Measurements from ENCODE around the gene HIF1A. TPM values are rescaled to one million over a fixed set of nuclear protein-coding genes. Genes with fewer than 3 reads are reported as not detected.
"Not testable (repeated sequence)": the region's sequence is repeated elsewhere in the genome, so short reads cannot be mapped to it uniquely, and the experiment has no call there.

The HIF1A gene
- total RNA-seq, 1 donor from 2014 or later, result 42.3 TPM

- Histone ChIP-seq H3K9ac (ENCODE audit: low read depth in 1 of 3, low read length in 3 of 3) (no peak overlapping the region), H3K36me3 (ENCODE audit: control insufficient read depth in 3 of 3, insufficient read depth in 3 of 3, low read length in 3 of 3) (peaks cover 0 to 5% (median 0%) of the 10 kb centered on the region in 3 donors), H3K4me1 (ENCODE audit: control insufficient read depth in 3 of 3, insufficient read depth in 3 of 3, low read length in 3 of 3) (peaks cover 0 to 4% (median 4%) of the 10 kb centered on the region in 3 donors), H3K4me3 (ENCODE audit: low read length in 3 of 3) (no peak overlapping the region), H3K9me3 (ENCODE audit: control insufficient read depth in 3 of 3, low read length in 3 of 3) (no peaks in the 10 kb centered on the region), H3K27ac (ENCODE audit: low read depth, low read length) (no peak overlapping the region), H3K27me3 (ENCODE audit: control insufficient read depth in 3 of 3, insufficient read depth in 3 of 3, low read length in 3 of 3) (no peaks in the 10 kb centered on the region)
Observed at GRCh38 chr14:61752626-61753025, 57.3 kb downstream of the HIF1A start.

- Histone ChIP-seq H3K4me1 (ENCODE audit: control insufficient read depth in 3 of 3, insufficient read depth in 3 of 3, low read length in 3 of 3) (peaks cover 0 to 4% (median 4%) of the 10 kb centered on the region in 3 donors), H3K36me3 (ENCODE audit: control insufficient read depth in 3 of 3, insufficient read depth in 3 of 3, low read length in 3 of 3) (no peaks in the 10 kb centered on the region), H3K9ac (ENCODE audit: low read depth in 1 of 3, low read length in 3 of 3) (no peak overlapping the region), H3K4me3 (ENCODE audit: low read length in 3 of 3) (no peak overlapping the region), H3K27me3 (ENCODE audit: control insufficient read depth in 3 of 3, insufficient read depth in 3 of 3, low read length in 3 of 3) (no peaks in the 10 kb centered on the region), H3K9me3 (ENCODE audit: control insufficient read depth in 3 of 3, low read length in 3 of 3) (no peaks in the 10 kb centered on the region), H3K27ac (ENCODE audit: low read depth, low read length) (no peak overlapping the region)
Observed at GRCh38 chr14:61753631-61754030, 58.3 kb downstream of the HIF1A start.

- Histone ChIP-seq H3K4me3 (ENCODE audit: low read length in 3 of 3) (no peak overlapping the region), H3K27ac (ENCODE audit: low read depth, low read length) (no peak overlapping the region), H3K4me1 (ENCODE audit: control insufficient read depth in 3 of 3, insufficient read depth in 3 of 3, low read length in 3 of 3) (peaks cover 0 to under 1% (median 0%) of the 10 kb centered on the region in 3 donors), H3K9me3 (ENCODE audit: control insufficient read depth in 3 of 3, low read length in 3 of 3) (no peaks in the 10 kb centered on the region), H3K27me3 (ENCODE audit: control insufficient read depth in 3 of 3, insufficient read depth in 3 of 3, low read length in 3 of 3) (no peaks in the 10 kb centered on the region), H3K9ac (ENCODE audit: low read depth in 1 of 3, low read length in 3 of 3) (no peak overlapping the region), H3K36me3 (ENCODE audit: control insufficient read depth in 3 of 3, insufficient read depth in 3 of 3, low read length in 3 of 3) (no peaks in the 10 kb centered on the region)
Observed at GRCh38 chr14:61754627-61755381, 59.5 kb downstream of the HIF1A start.

GRCh38 chr14:61755382-61755742 lies 60.0 kb downstream of the HIF1A start:
- not testable (repeated sequence) for H3K9me3 ChIP-seq (ENCODE audit: control insufficient read depth in 3 of 3, low read length in 3 of 3); H3K36me3 ChIP-seq (ENCODE audit: control insufficient read depth in 3 of 3, insufficient read depth in 3 of 3, low read length in 3 of 3); H3K4me1 ChIP-seq (ENCODE audit: control insufficient read depth in 3 of 3, insufficient read depth in 3 of 3, low read length in 3 of 3); H3K27ac ChIP-seq (ENCODE audit: low read depth, low read length); H3K4me3 ChIP-seq (ENCODE audit: low read length in 3 of 3); H3K27me3 ChIP-seq (ENCODE audit: control insufficient read depth in 3 of 3, insufficient read depth in 3 of 3, low read length in 3 of 3); H3K9ac ChIP-seq (ENCODE audit: low read depth in 1 of 3, low read length in 3 of 3)

- H3K27me3 ChIP-seq (ENCODE audit: control insufficient read depth in 3 of 3, insufficient read depth in 3 of 3, low read length in 3 of 3), result no peaks in the 10 kb centered on the region
- no peak overlapping the region for H3K27ac ChIP-seq (ENCODE audit: low read depth, low read length)
- H3K4me1 ChIP-seq (ENCODE audit: control insufficient read depth in 3 of 3, insufficient read depth in 3 of 3, low read length in 3 of 3), result no peaks in the 10 kb centered on the region
- no peaks in the 10 kb centered on the region for H3K36me3 ChIP-seq (ENCODE audit: control insufficient read depth in 3 of 3, insufficient read depth in 3 of 3, low read length in 3 of 3)
- no peak overlapping the region for H3K9ac ChIP-seq (ENCODE audit: low read depth in 1 of 3, low read length in 3 of 3)
- H3K9me3 ChIP-seq (ENCODE audit: control insufficient read depth in 3 of 3, low read length in 3 of 3), result no peaks in the 10 kb centered on the region
- no peak overlapping the region for H3K4me3 ChIP-seq (ENCODE audit: low read length in 3 of 3)
Observed at GRCh38 chr14:61756135-61756534, 60.8 kb downstream of the HIF1A start.

- no peaks in the 10 kb centered on the region for H3K27me3 ChIP-seq (ENCODE audit: control insufficient read depth in 3 of 3, insufficient read depth in 3 of 3, low read length in 3 of 3)
- H3K4me3 ChIP-seq (ENCODE audit: low read length in 3 of 3), result no peak overlapping the region
Observed at GRCh38 chr14:61759878-61760277, 64.6 kb downstream of the HIF1A start.

GRCh38 chr14:61761557-61761956 lies 66.2 kb downstream of the HIF1A start:
- Histone ChIP-seq H3K4me3 (ENCODE audit: low read length in 3 of 3) (peak overlapping the region; percentile 98 to 99 (median 99)), H3K9ac (ENCODE audit: low read depth in 1 of 3, low read length in 3 of 3) (peak overlapping the region; percentile 64 to 95 (median 80)), H3K9me3 (ENCODE audit: control insufficient read depth in 3 of 3, low read length in 3 of 3) (no peaks in the 10 kb centered on the region), H3K36me3 (ENCODE audit: control insufficient read depth in 3 of 3, insufficient read depth in 3 of 3, low read length in 3 of 3) (no peaks in the 10 kb centered on the region), H3K27me3 (ENCODE audit: control insufficient read depth in 3 of 3, insufficient read depth in 3 of 3, low read length in 3 of 3) (no peaks in the 10 kb centered on the region), H3K27ac (ENCODE audit: low read depth, low read length) (peak overlapping the region; percentile 95), H3K4me1 (ENCODE audit: control insufficient read depth in 3 of 3, insufficient read depth in 3 of 3, low read length in 3 of 3) (peaks cover 12 to 17% (median 15%) of the 10 kb centered on the region in 3 donors)

More at GRCh38 chr14:61759878-61760277, 64.6 kb downstream of the HIF1A start:
- Histone ChIP-seq H3K9me3 (ENCODE audit: control insufficient read depth in 3 of 3, low read length in 3 of 3) (no peaks in the 10 kb centered on the region), H3K36me3 (ENCODE audit: control insufficient read depth in 3 of 3, insufficient read depth in 3 of 3, low read length in 3 of 3) (no peaks in the 10 kb centered on the region), H3K4me1 (ENCODE audit: control insufficient read depth in 3 of 3, insufficient read depth in 3 of 3, low read length in 3 of 3) (peaks cover 6 to 13% (median 10%) of the 10 kb centered on the region in 3 donors), H3K27ac (ENCODE audit: low read depth, low read length) (no peak overlapping the region), H3K9ac (ENCODE audit: low read depth in 1 of 3, low read length in 3 of 3) (no peak overlapping the region)

- H3K36me3 ChIP-seq (ENCODE audit: control insufficient read depth in 3 of 3, insufficient read depth in 3 of 3, low read length in 3 of 3), result no peaks in the 10 kb centered on the region
Observed at GRCh38 chr14:61761959-61762786, 66.9 kb downstream of the HIF1A start, which contains the start of gene SNAPC1. TSS of gene SNAPC1 (plus strand) at chr14:61762420. CDS start at chr14:61762461, 41 bp downstream.

GRCh38 chr14:61764342-61765122 lies 69.2 kb downstream of the HIF1A start:
- H3K9me3 ChIP-seq (ENCODE audit: control insufficient read depth in 3 of 3, low read length in 3 of 3), result no peaks in the 10 kb centered on the region
- peak overlapping the region in 1 of 3 donors; percentile 14 for H3K9ac ChIP-seq (ENCODE audit: low read depth in 1 of 3, low read length in 3 of 3)
- H3K4me1 ChIP-seq (ENCODE audit: control insufficient read depth in 3 of 3, insufficient read depth in 3 of 3, low read length in 3 of 3), result peaks cover 12 to 17% (median 17%) of the 10 kb centered on the region in 3 donors
- H3K36me3 ChIP-seq (ENCODE audit: control insufficient read depth in 3 of 3, insufficient read depth in 3 of 3, low read length in 3 of 3), result peaks cover 0 to 7% (median under 1%) of the 10 kb centered on the region in 3 donors
- peak overlapping the region; percentile 48 for H3K27ac ChIP-seq (ENCODE audit: low read depth, low read length)
- H3K4me3 ChIP-seq (ENCODE audit: low read length in 3 of 3), result peak overlapping the region in 1 of 3 donors; percentile 98
- H3K27me3 ChIP-seq (ENCODE audit: control insufficient read depth in 3 of 3, insufficient read depth in 3 of 3, low read length in 3 of 3), result no peaks in the 10 kb centered on the region

More at GRCh38 chr14:61761959-61762786, 66.9 kb downstream of the HIF1A start, which contains the start of gene SNAPC1:
- Histone ChIP-seq H3K9ac (ENCODE audit: low read depth in 1 of 3, low read length in 3 of 3) (peak within 1 kb of the TSS; percentile 85 to 97 (median 95)), H3K4me1 (ENCODE audit: control insufficient read depth in 3 of 3, insufficient read depth in 3 of 3, low read length in 3 of 3) (peaks cover 12 to 17% (median 17%) of the 10 kb centered on the region in 3 donors), H3K9me3 (ENCODE audit: control insufficient read depth in 3 of 3, low read length in 3 of 3) (no peaks in the 10 kb centered on the region), H3K27me3 (ENCODE audit: control insufficient read depth in 3 of 3, insufficient read depth in 3 of 3, low read length in 3 of 3) (no peaks in the 10 kb centered on the region), H3K4me3 (ENCODE audit: low read length in 3 of 3) (peak within 1 kb of the TSS; percentile 98 to 99 (median 99)), H3K27ac (ENCODE audit: low read depth, low read length) (peak within 1 kb of the TSS; percentile 95)
